ENCODE measurements around the gene CT45A1.

Gene CT45A1

GRCh38 chrX:135713183-135713689, at the start of gene CT45A1:
TSS of gene CT45A1 (plus strand) at chrX:135713639. CDS start at chrX:135718941, 5,302 bp downstream.
- peak; percentile 23; the same call in 1 of the 2 replicates for TF ChIP-seq CTCF (IDR thresholded peaks at IDR 0.05)

GRCh38 chrX:135688137-135688536, 25.3 kb upstream of the CT45A1 start:
- TF ChIP-seq CTCF (IDR thresholded peaks at IDR 0.05) = peak; percentile 27

GRCh38 chrX:135695471-135695870, 18.0 kb upstream of the CT45A1 start:
- TF ChIP-seq CTCF (IDR thresholded peaks at IDR 0.05) = no peak

GRCh38 chrX:135697601-135698000, 15.8 kb upstream of the CT45A1 start:
- no peak for TF ChIP-seq CTCF (IDR thresholded peaks at IDR 0.05)

- no peak for TF ChIP-seq CTCF (IDR thresholded peaks at IDR 0.05)
Observed at GRCh38 chrX:135698924-135699323, 14.5 kb upstream of the CT45A1 start.

GRCh38 chrX:135707880-135708279, 5.6 kb upstream of the CT45A1 start:
- TF ChIP-seq CTCF (IDR thresholded peaks at IDR 0.05) = peak; percentile 40; the same call in 1 of the 2 replicates

- TF ChIP-seq CTCF (IDR thresholded peaks at IDR 0.05) = no peak
Observed at GRCh38 chrX:135713795-135714194, 356 bp downstream of the CT45A1 start.

Measured in LNCAP (cell line).